ENCODE measurements around the gene CC2D1A. TPM values are rescaled to one million over a fixed set of nuclear protein-coding genes. Genes with fewer than 3 reads are reported as not detected.
A peak's percentile ranks its signal among the peaks of the same experiment; 100 is the strongest.
"Not testable (repeated sequence)": the region's sequence is repeated elsewhere in the genome, so short reads cannot be mapped to it uniquely, and the experiment has no call there.

The CC2D1A gene
- total RNA-seq, 6 donors from 2014 or later, result 30.4 to 95.3 (median 35.3) TPM

DNA sequence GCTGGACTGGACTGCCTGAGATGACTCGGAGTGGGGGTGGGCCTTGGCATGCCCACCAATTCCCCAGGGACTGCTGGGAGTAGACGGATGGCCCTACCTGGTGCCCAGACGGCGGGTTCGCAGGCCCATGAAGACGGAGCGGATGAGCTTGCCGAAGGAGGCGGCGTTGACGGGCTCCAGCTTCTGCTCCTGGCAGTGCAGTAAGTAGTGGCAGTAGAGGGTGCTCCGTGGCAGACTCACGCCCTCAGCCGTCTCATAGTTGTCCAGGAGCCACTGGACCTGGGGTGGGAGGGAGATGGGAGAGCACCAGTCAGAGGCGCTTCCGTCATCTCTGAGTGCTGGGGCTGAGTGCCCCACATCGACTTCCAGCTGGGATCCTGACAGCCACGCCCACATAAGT, 63.9 kb downstream of the CC2D1A start:
- H3K4me1 ChIP-seq, result no peaks in the 10 kb centered on the region
- TF ChIP-seq POLR2A (IDR thresholded peaks at IDR 0.05) (no peak), POLR2AphosphoS5 (IDR thresholded peaks at IDR 0.05) (no peak), EP300 (IDR thresholded peaks at IDR 0.05) (no peak), CTCF (IDR thresholded peaks at IDR 0.05) (no peak)
- 94% methylated on average over 11 to 17 of the region's 18 CpGs for WGBS, 2 donors
- no peaks in the 10 kb centered on the region for H3K27me3 ChIP-seq
- H3K36me3 ChIP-seq, result peaks cover 30 to 86% (median 60%) of the 10 kb centered on the region in 4 donors
- DNase-seq (peak in 1 of 2 donors; percentile 68), ATAC-seq (ENCODE audit: low FRiP score in 2 of 2) (no peak)
- H3K27ac ChIP-seq, result no peak overlapping the region
- H3K4me3 ChIP-seq, result no peak overlapping the region
- H3K9me3 ChIP-seq, result no peaks in the 10 kb centered on the region

GRCh38 chr19:13971868-13972267, 65.9 kb downstream of the CC2D1A start:
- peaks cover 21 to 70% (median 46%) of the 10 kb centered on the region in 4 donors for H3K36me3 ChIP-seq
- H3K4me1 ChIP-seq; ATAC-seq (ENCODE audit: low FRiP score in 2 of 2); H3K9me3 ChIP-seq; H3K27me3 ChIP-seq; H3K27ac ChIP-seq; H3K4me3 ChIP-seq: not testable (repeated sequence)
- 68 to 77% methylated on average over 15 of the region's 15 CpGs for WGBS, 2 donors
- peak in 1 of 2 donors; percentile 57 for DNase-seq

DNA sequence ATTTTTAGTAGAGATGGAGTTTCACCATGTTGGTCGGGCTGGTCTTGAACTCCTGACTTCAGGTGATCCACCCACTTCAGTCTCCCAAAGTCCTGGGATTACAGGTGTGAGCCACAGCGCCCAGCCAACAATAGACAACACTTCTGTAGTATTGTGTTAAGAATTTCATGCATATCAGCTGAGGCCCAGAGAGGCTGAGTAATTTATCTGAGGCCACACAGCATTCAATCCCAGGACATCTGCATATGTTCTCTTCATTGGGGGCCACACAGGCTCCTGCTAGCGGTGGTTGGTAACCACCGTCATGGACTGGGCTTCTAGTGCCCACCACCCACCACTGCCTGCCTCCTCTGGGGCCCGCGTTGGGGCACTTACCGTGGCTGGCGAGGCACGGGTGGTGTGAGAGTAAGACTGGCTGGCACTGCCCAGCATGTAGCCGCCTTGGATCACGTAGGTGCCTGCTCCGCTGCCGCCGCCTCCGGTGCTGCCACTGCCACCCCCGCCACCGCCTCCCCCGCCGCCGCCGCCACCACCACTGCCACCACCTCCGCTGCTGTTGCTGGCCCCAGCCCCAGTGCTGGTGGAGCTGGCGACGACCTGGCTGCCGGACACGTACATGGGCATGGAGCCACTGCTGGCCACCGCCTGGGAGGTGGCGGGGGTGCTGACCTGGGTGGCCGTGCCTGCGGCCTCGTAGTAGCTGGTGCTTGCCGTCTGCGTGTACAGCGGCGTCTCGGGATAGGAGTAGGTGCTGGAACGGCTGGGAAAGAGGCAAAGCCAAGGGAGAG, 66.6 kb downstream of the CC2D1A start:
- H3K36me3 ChIP-seq, result peaks cover 21 to 63% (median 40%) of the 10 kb centered on the region in 4 donors

GRCh38 chr19:13973479-13973878, 67.5 kb downstream of the CC2D1A start:
- WGBS, 2 donors, result 97 to 98% methylated on average over 3 of the region's 3 CpGs
- H3K4me1 ChIP-seq; H3K4me3 ChIP-seq; H3K27ac ChIP-seq; H3K9me3 ChIP-seq; H3K27me3 ChIP-seq; DNase-seq; ATAC-seq (ENCODE audit: low FRiP score in 2 of 2): not testable (repeated sequence)
- H3K36me3 ChIP-seq, result peaks cover 15 to 54% (median 32%) of the 10 kb centered on the region in 4 donors

More for the DNA sequence above, 66.6 kb downstream of the CC2D1A start:
- no peak for TF ChIP-seq CTCF (IDR thresholded peaks at IDR 0.05)
- no peak for TF ChIP-seq POLR2A (IDR thresholded peaks at IDR 0.05)
- TF ChIP-seq EP300 (IDR thresholded peaks at IDR 0.05), result no peak
- no peak for TF ChIP-seq POLR2AphosphoS5 (IDR thresholded peaks at IDR 0.05)
- Histone ChIP-seq H3K27me3 (no peaks in the 10 kb centered on the region), H3K27ac (no peak overlapping the region), H3K4me3 (no peak overlapping the region), H3K9me3 (no peaks in the 10 kb centered on the region), H3K4me1 (no peaks in the 10 kb centered on the region)
- ATAC-seq (ENCODE audit: low FRiP score in 2 of 2), result no peak
- peak in 1 of 2 donors; percentile 78 for DNase-seq
- WGBS, 2 donors, result 96% methylated on average over 23 to 33 of the region's 37 CpGs

GRCh38 chr19:13974073-13974472, 68.1 kb downstream of the CC2D1A start:
- no peak for TF ChIP-seq POLR2AphosphoS5 (IDR thresholded peaks at IDR 0.05)
- no peak for ATAC-seq (ENCODE audit: low FRiP score in 2 of 2)
- DNase-seq, result no peak
- 73 to 74% methylated on average over 12 of the region's 12 CpGs for WGBS, 2 donors
- no peak overlapping the region for H3K4me3 ChIP-seq
- H3K27me3 ChIP-seq, result no peaks in the 10 kb centered on the region
- H3K36me3 ChIP-seq, result peaks cover 10 to 48% (median 26%) of the 10 kb centered on the region in 4 donors
- H3K27ac ChIP-seq, result no peak overlapping the region
- no peaks in the 10 kb centered on the region for H3K9me3 ChIP-seq
- H3K4me1 ChIP-seq, result peaks cover 5 to 12% (median 9%) of the 10 kb centered on the region in 4 donors

DNA sequence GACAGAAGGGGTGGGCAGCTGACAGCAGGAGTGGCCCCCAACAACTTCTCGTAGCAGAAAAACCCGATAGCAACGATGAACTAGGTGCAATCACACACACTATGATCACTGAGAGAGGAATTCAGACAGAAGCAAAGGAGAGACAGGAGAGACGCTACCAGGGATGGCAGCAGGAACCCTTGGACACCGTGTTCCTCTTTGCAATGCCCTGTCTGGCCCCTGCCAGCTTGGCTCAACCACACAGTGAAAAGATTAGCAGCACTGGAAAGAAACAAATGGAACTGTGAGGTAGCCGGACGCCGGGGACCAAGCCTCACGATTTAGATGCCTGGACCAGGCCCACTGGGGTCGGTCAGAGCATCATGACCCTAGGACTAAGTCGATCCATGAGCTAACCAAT, 69.9 kb downstream of the CC2D1A start:
- ATAC-seq (ENCODE audit: low FRiP score in 2 of 2) (no peak), DNase-seq (no peak)
- no peaks in the 10 kb centered on the region for H3K27me3 ChIP-seq
- WGBS, 2 donors, result 94% methylated on average over 11 of the region's 11 CpGs
- no peaks in the 10 kb centered on the region for H3K9me3 ChIP-seq
- peaks cover 12 to 23% (median 17%) of the 10 kb centered on the region in 4 donors for H3K4me1 ChIP-seq
- H3K4me3 ChIP-seq, result no peak overlapping the region
- TF ChIP-seq POLR2A (IDR thresholded peaks at IDR 0.05) (no peak), EP300 (IDR thresholded peaks at IDR 0.05) (no peak), POLR2AphosphoS5 (IDR thresholded peaks at IDR 0.05) (no peak), CTCF (IDR thresholded peaks at IDR 0.05) (no peak)
- peaks cover 3 to 34% (median 18%) of the 10 kb centered on the region in 4 donors for H3K36me3 ChIP-seq
- no peak overlapping the region for H3K27ac ChIP-seq

Measured in upper lobe of left lung (tissue), 6 donors.